ACC112 (cell line): Measurements from ENCODE around the gene TMEM143.
"Not testable (repeated sequence)": the region's sequence is repeated elsewhere in the genome, so short reads cannot be mapped to it uniquely, and the experiment has no call there.

Source experiments
- H2AFZ ChIP-seq: fragments of 200-600 bp; sonication (generic); one replicate; pipeline ENCODE4 v1.6.0; 2017; ENCODE audit warnings: antibody characterized with exemption, low read length; ENCODE audit not compliant: unreplicated experiment
- H3K27ac ChIP-seq: fragments of 200-600 bp; sonication (generic); 2 replicates; pipeline ENCODE4 v1.5.1; 2014; ENCODE audit warnings: low read depth, mild to moderate bottlenecking, antibody characterized with exemption, low read length, moderate library complexity
- H3K27me3 ChIP-seq: fragments of 200-600 bp; sonication (generic); 2 replicates; pipeline ENCODE4 v1.6.1; 2014; ENCODE audit warnings: mild to moderate bottlenecking, antibody characterized with exemption, low read length, moderate library complexity, mixed read lengths; ENCODE audit not compliant: insufficient read depth
- H3K36me3 ChIP-seq: fragments of 200-600 bp; sonication (generic); 2 replicates; pipeline ENCODE4 v1.6.1; 2016; ENCODE audit warnings: mild to moderate bottlenecking, antibody characterized with exemption, low read length, moderate library complexity, mixed read lengths; ENCODE audit not compliant: insufficient read depth
- H3K4me1 ChIP-seq: fragments of 200-600 bp; sonication (generic); one replicate; pipeline ENCODE4 v1.6.1; 2016; ENCODE audit warnings: low read length, mixed read lengths; ENCODE audit not compliant: insufficient read depth, unreplicated experiment, control insufficient read depth
- H3K4me3 ChIP-seq: fragments of 200-600 bp; sonication (generic); 2 replicates; pipeline ENCODE4 v1.5.1; 2014; ENCODE audit warnings: mild to moderate bottlenecking, low read depth, low read length
- H3K79me2 ChIP-seq: fragments of 200-600 bp; sonication (generic); one replicate; pipeline ENCODE4 v1.6.0; 2016; ENCODE audit warnings: low read length; ENCODE audit not compliant: control insufficient read depth, unreplicated experiment, insufficient read depth

Gene TMEM143

GRCh38 chr19:48325265-48325910, 38.4 kb downstream of the TMEM143 start, which contains the start of gene EMP3:
EMP3 (plus strand) TSS chr19:48325552; CDS start chr19:48326845, 1,293 bp downstream.
- peaks cover 21% of the 10 kb centered on the region for H3K4me1 ChIP-seq
- peak within 1 kb of the TSS; percentile 85 for H3K4me3 ChIP-seq
- no peaks in the 10 kb centered on the region for H3K27me3 ChIP-seq
- H3K27ac ChIP-seq, result peak within 1 kb of the TSS; percentile 94
- peaks cover 14% of the 10 kb centered on the region; the same call in 1 of the 2 replicates for H3K36me3 ChIP-seq
- no peak within 1 kb of the TSS for H2AFZ ChIP-seq
- peaks cover 36% of the 10 kb centered on the region for H3K79me2 ChIP-seq

- H3K4me1 ChIP-seq, result peaks cover 21% of the 10 kb centered on the region
- H3K4me3 ChIP-seq, result peak overlapping the region; percentile 91
- H3K36me3 ChIP-seq, result no peaks in the 10 kb centered on the region
- H3K79me2 ChIP-seq, result peaks cover 14% of the 10 kb centered on the region
- peak overlapping the region; percentile 98 for H3K27ac ChIP-seq
- no peaks in the 10 kb centered on the region for H3K27me3 ChIP-seq
- peak overlapping the region; percentile 50 for H2AFZ ChIP-seq
Observed at GRCh38 chr19:48321622-48322591, 41.8 kb downstream of the TMEM143 start.

GRCh38 chr19:48321372-48321621, 42.4 kb downstream of the TMEM143 start:
- peak overlapping the region; percentile 91 for H3K27ac ChIP-seq
- peak overlapping the region; percentile 50 for H2AFZ ChIP-seq
- no peaks in the 10 kb centered on the region for H3K36me3 ChIP-seq
- peaks cover 21% of the 10 kb centered on the region for H3K4me1 ChIP-seq
- H3K4me3 ChIP-seq, result peak overlapping the region; percentile 91
- H3K27me3 ChIP-seq, result no peaks in the 10 kb centered on the region
- H3K79me2 ChIP-seq, result peaks cover 9% of the 10 kb centered on the region

- H3K79me2 ChIP-seq, result no peaks in the 10 kb centered on the region
- H2AFZ ChIP-seq, result peak overlapping the region; percentile 42
- H3K36me3 ChIP-seq, result no peaks in the 10 kb centered on the region
- H3K27ac ChIP-seq, result no peak overlapping the region
- H3K4me1 ChIP-seq, result peaks cover 19% of the 10 kb centered on the region
- no peaks in the 10 kb centered on the region for H3K27me3 ChIP-seq
- H3K4me3 ChIP-seq, result no peak overlapping the region
Observed at GRCh38 chr19:48319647-48320541, 43.8 kb downstream of the TMEM143 start.

GRCh38 chr19:48318286-48318987, 45.3 kb downstream of the TMEM143 start:
- H3K4me3 ChIP-seq, result no peak overlapping the region
- H3K27ac ChIP-seq, result no peak overlapping the region
- H3K36me3 ChIP-seq, result no peaks in the 10 kb centered on the region
- H3K27me3 ChIP-seq, result no peaks in the 10 kb centered on the region
- H3K79me2 ChIP-seq, result no peaks in the 10 kb centered on the region
- no peak overlapping the region for H2AFZ ChIP-seq
- peaks cover 13% of the 10 kb centered on the region for H3K4me1 ChIP-seq

GRCh38 chr19:48317708-48317960, 46.1 kb downstream of the TMEM143 start:
- not testable (repeated sequence) for H2AFZ ChIP-seq, H3K27ac ChIP-seq, H3K4me1 ChIP-seq, H3K27me3 ChIP-seq, H3K4me3 ChIP-seq, H3K36me3 ChIP-seq, H3K79me2 ChIP-seq

- no peaks in the 10 kb centered on the region for H3K79me2 ChIP-seq
- no peak overlapping the region for H3K4me3 ChIP-seq
- H3K4me1 ChIP-seq, result peaks cover 3% of the 10 kb centered on the region
- H3K27ac ChIP-seq, result no peak overlapping the region
- H3K36me3 ChIP-seq, result no peaks in the 10 kb centered on the region
- H2AFZ ChIP-seq, result no peak overlapping the region
- H3K27me3 ChIP-seq, result no peaks in the 10 kb centered on the region
Observed at GRCh38 chr19:48315712-48316111, 48.0 kb downstream of the TMEM143 start.

GRCh38 chr19:48311384-48311783, 52.4 kb downstream of the TMEM143 start:
- no peaks in the 10 kb centered on the region for H3K4me1 ChIP-seq
- no peak overlapping the region for H3K27ac ChIP-seq
- no peaks in the 10 kb centered on the region for H3K27me3 ChIP-seq
- no peak overlapping the region for H2AFZ ChIP-seq
- H3K36me3 ChIP-seq, result no peaks in the 10 kb centered on the region
- H3K79me2 ChIP-seq, result no peaks in the 10 kb centered on the region
- no peak overlapping the region for H3K4me3 ChIP-seq

- Histone ChIP-seq H3K79me2 (no peaks in the 10 kb centered on the region), H3K27me3 (no peaks in the 10 kb centered on the region), H3K4me1 (no peaks in the 10 kb centered on the region), H2AFZ (no peak overlapping the region), H3K27ac (no peak overlapping the region), H3K36me3 (no peaks in the 10 kb centered on the region), H3K4me3 (no peak overlapping the region)
Observed at GRCh38 chr19:48310227-48310626, 53.5 kb downstream of the TMEM143 start.

GRCh38 chr19:48309731-48310130, 54.0 kb downstream of the TMEM143 start:
- H2AFZ ChIP-seq, H3K4me1 ChIP-seq: not testable (repeated sequence)

More at GRCh38 chr19:48309731-48310130, 54.0 kb downstream of the TMEM143 start:
- H3K79me2 ChIP-seq, H3K4me3 ChIP-seq, H3K36me3 ChIP-seq, H3K27ac ChIP-seq, H3K27me3 ChIP-seq: not testable (repeated sequence)
